IMR-90 (cell line): Measurements from ENCODE around the gene TNFRSF21. TPM values are rescaled to one million over a fixed set of nuclear protein-coding genes. Genes with fewer than 3 reads are reported as not detected.

ENCODE experiments used
- ATAC-seq: fragments of 200-7000 bp; cut with Tn5 transposase; 2 replicates; pipeline ENCODE4 v1.9.1; 2020; ENCODE audit warnings: low read depth, mild to moderate bottlenecking, moderate library complexity
- BruUV-seq: library from RNA; stranded (reverse); fragments of 400-500 nt; replicated peaks from 2 replicates; lab custom pipeline; 2021; lab: Mats Ljungman, UMichigan
- CTCF ChIA-PET: fragments of 300-600 bp; formaldehyde crosslinking; extraction: SDS; loops from one replicate; lab custom pipeline; 2021; ENCODE audit warnings: antibody characterized with exemption; lab: Yijun Ruan, JAX
- POLR2A ChIA-PET: fragments of 300-600 bp; sonication (Branson Sonifier 250); formaldehyde crosslinking; loops from one replicate; lab custom pipeline; 2022; ENCODE audit warnings: antibody characterized with exemption; ENCODE audit not compliant: unreplicated experiment; lab: Charles Lee
- DNase-seq: peaks from one replicate; pipeline ENCODE4 v3.0.0; 2013
- H2AFZ ChIP-seq: replicated peaks from 2 replicates; pipeline ENCODE3; 2013; ENCODE audit warnings: low read length, mild to moderate bottlenecking; ENCODE audit not compliant: poor library complexity
- H2AK5ac ChIP-seq: 2 replicates; pipeline ENCODE4 v1.6.1; 2013; ENCODE audit warnings: low read depth, low read length, inconsistent platforms
- H2AK9ac ChIP-seq: replicated peaks from 2 replicates; pipeline ENCODE3; 2013; ENCODE audit warnings: mild to moderate bottlenecking, low read depth, low read length, moderate library complexity; ENCODE audit not compliant: poor library complexity
- H2BK120ac ChIP-seq: 2 replicates; pipeline ENCODE4 v1.6.1; 2013; ENCODE audit warnings: low read depth, low read length, inconsistent platforms
- H2BK15ac ChIP-seq: 3 replicates; pipeline ENCODE4 v1.6.1; 2013; ENCODE audit warnings: low read depth, low read length, inconsistent platforms
- H2BK20ac ChIP-seq: 2 replicates; pipeline ENCODE4 v1.6.1; 2013; ENCODE audit warnings: low read depth, mild to moderate bottlenecking, inconsistent platforms, low read length, moderate library complexity
- H2BK5ac ChIP-seq: 2 replicates; pipeline ENCODE4 v1.6.1; 2013; ENCODE audit warnings: mild to moderate bottlenecking, low read depth, low read length, inconsistent platforms; ENCODE audit not compliant: poor library complexity, severe bottlenecking
- H3K14ac ChIP-seq: replicated peaks from 2 replicates; pipeline ENCODE4 v1.6.1; 2013; ENCODE audit warnings: low read depth, low read length, inconsistent platforms
- H3K18ac ChIP-seq: 2 replicates; pipeline ENCODE4 v1.6.1; 2013; ENCODE audit warnings: low read depth, low read length, control low read depth
- H3K23ac ChIP-seq: 2 replicates; pipeline ENCODE4 v1.6.1; 2013; ENCODE audit warnings: low read depth, low read length, inconsistent platforms
- H3K27ac ChIP-seq: 2 replicates; pipeline ENCODE4 v1.5.1; 2013; ENCODE audit warnings: mild to moderate bottlenecking, control low read depth, low read length; ENCODE audit not compliant: insufficient read depth
- H3K27me3 ChIP-seq: 2 replicates; pipeline ENCODE4 v1.6.1; 2013; ENCODE audit warnings: low read length; ENCODE audit not compliant: control insufficient read depth, insufficient read depth
- H3K36me3 ChIP-seq: 2 replicates; pipeline ENCODE4 v1.6.1; 2013; ENCODE audit warnings: low read length, mixed read lengths; ENCODE audit not compliant: control insufficient read depth, insufficient read depth
- H3K4ac ChIP-seq: 2 replicates; pipeline ENCODE4 v1.6.1; 2013; ENCODE audit warnings: low read depth, low read length, inconsistent platforms
- H3K4me1 ChIP-seq: 2 replicates; pipeline ENCODE4 v1.6.1; 2013; ENCODE audit warnings: low read length, mixed read lengths; ENCODE audit not compliant: control insufficient read depth, insufficient read depth
- H3K4me2 ChIP-seq: 2 replicates; pipeline ENCODE4 v1.6.1; 2013; ENCODE audit warnings: low read depth, mild to moderate bottlenecking, control low read depth, low read length, moderate library complexity
- H3K4me3 ChIP-seq: 2 replicates; pipeline ENCODE4 v1.5.1; 2013; ENCODE audit warnings: low read depth, mild to moderate bottlenecking, control low read depth, low read length, moderate library complexity; ENCODE audit not compliant: insufficient read depth
- H3K56ac ChIP-seq: 2 replicates; pipeline ENCODE4 v1.6.1; 2013; ENCODE audit warnings: low read length, inconsistent platforms; ENCODE audit not compliant: insufficient read depth; ENCODE audit errors: extremely low read depth
- H3K79me1 ChIP-seq, 2 experiments: 2 replicates each; pipeline ENCODE4 v1.6.1; 2013; ENCODE audit warnings: low read length in 2 of 2, inconsistent platforms in 1 of 2, low read depth in 1 of 2
- H3K9ac ChIP-seq: 2 replicates; pipeline ENCODE4 v1.6.1; 2013; ENCODE audit warnings: low read depth, low read length, control low read depth
- H3K9me1 ChIP-seq: 2 replicates; pipeline ENCODE4 v1.6.1; 2013; ENCODE audit warnings: low read length, inconsistent platforms; ENCODE audit not compliant: insufficient read depth
- H3K9me3 ChIP-seq: 2 replicates; pipeline ENCODE4 v1.6.1; 2013; ENCODE audit warnings: low read length; ENCODE audit not compliant: control insufficient read depth, insufficient read depth
- H4K20me1 ChIP-seq: 2 replicates; pipeline ENCODE4 v1.6.1; 2013; ENCODE audit warnings: low read length, inconsistent platforms; ENCODE audit not compliant: insufficient read depth
- H4K5ac ChIP-seq: 2 replicates; pipeline ENCODE4 v1.6.1; 2013; ENCODE audit warnings: mild to moderate bottlenecking, low read depth, low read length, control low read depth
- H4K8ac ChIP-seq, 2 experiments: 2 replicates each; pipeline ENCODE4 v1.6.1; 2013; ENCODE audit warnings: low read depth in 2 of 2, low read length in 2 of 2, control low read depth in 1 of 2, inconsistent platforms in 1 of 2
- H4K91ac ChIP-seq: 2 replicates; pipeline ENCODE4 v1.6.1; 2013; ENCODE audit warnings: low read depth, low read length, inconsistent platforms; ENCODE audit not compliant: insufficient read depth
- MXI1 ChIP-seq: IDR thresholded peaks from 2 replicates; pipeline ENCODE4 v1.6.1; 2012; ENCODE audit warnings: low read depth, mild to moderate bottlenecking, low read length, moderate library complexity, borderline replicate concordance
- POLR2A ChIP-seq: IDR thresholded peaks from 2 replicates; pipeline ENCODE4 v1.6.1; 2012; ENCODE audit warnings: mild to moderate bottlenecking, low read depth, low read length
- WGBS, 2 experiments: methylation state at CpG; one replicate each; pipeline versions ENCODE4 v1.1.5 to v1.1.7; 2013; ENCODE audit warnings: missing lambda C conversion rate in 2 of 2; ENCODE audit not compliant: insufficient read length in 1 of 2; ENCODE audit errors: extremely low coverage in 2 of 2; 5-methylcytosine and 5-hydroxymethylcytosine counted together
- dilution Hi-C: fragments of 300-500 bp; cut with HindIII; formaldehyde crosslinking; loops from one replicate; pipeline ENCODE4 v1.14.3; 2018; ENCODE audit warnings: low sequenced_read_pairs; ENCODE audit not compliant: unreplicated experiment
- in situ Hi-C: fragments of 300-500 bp; cut with MboI; formaldehyde crosslinking; loops from 3 replicates; pipeline ENCODE4 v1.14.3; 2019; ENCODE audit warnings: low sequenced_read_pairs, inconsistent platforms, mixed read lengths
- intact Hi-C: fragments of 100-400 bp; cut with micrococcal nuclease; formaldehyde crosslinking; loops from 2 replicates; pipeline ENCODE4 v1.10.0; 2022
- polyA plus RNA-seq, 3 experiments: library from polyadenylated mRNA; depleted of rRNA; stranded (reverse); fragments of >200 nt; gene quantifications; 2 replicates each; pipeline ENCODE4 v1.2.3, GENCODE V29; 2012; ENCODE audit warnings: low replicate concordance in 1 of 3
- total RNA-seq: library from RNA; depleted of rRNA; stranded (reverse); fragments of >200 nt; gene quantifications from 2 replicates; pipeline ENCODE4 v1.2.3, GENCODE V29; 2012

Gene TNFRSF21
- total and polyA plus RNA-seq, 2 of the 4 experiments (the other 2 are of a cell fraction) = 2.9 to 6.9 TPM

GRCh38 chr6:47292027-47292426 is 17.7 kb downstream of the TNFRSF21 start:
- intact Hi-C loops = no loop called here
- H2BK15ac ChIP-seq = no peak overlapping the region
- no peak overlapping the region for H2AK5ac ChIP-seq
- peaks cover 4% of the 10 kb centered on the region; the same call in 1 of the 2 replicates for H3K4me1 ChIP-seq
- no peak overlapping the region for H2BK20ac ChIP-seq
- ATAC-seq (no peak), DNase-seq (no peak)
- H3K4me3 ChIP-seq = no peak overlapping the region
- no peak overlapping the region for H2BK5ac ChIP-seq
- no peak overlapping the region for H3K4me2 ChIP-seq
- H3K79me1 ChIP-seq = peaks cover 5 to 8% of the 10 kb centered on the region in 2 experiments; a peak in 3 of 4 replicates
- no peak overlapping the region for H3K27ac ChIP-seq
- no peaks in the 10 kb centered on the region for H4K20me1 ChIP-seq
- dilution Hi-C loops = no loop called here
- H2AK9ac ChIP-seq = no peak overlapping the region
- ChIA-PET POLR2A (no interaction called here), CTCF (no interaction called here)
- H3K14ac ChIP-seq = no peak overlapping the region
- H3K18ac ChIP-seq = no peak overlapping the region
- in situ Hi-C loops = no loop called here
- no peaks in the 10 kb centered on the region for H3K27me3 ChIP-seq
- H3K9me1 ChIP-seq = no peaks in the 10 kb centered on the region
- no peak overlapping the region for H2BK120ac ChIP-seq
- TF ChIP-seq POLR2A = no peak
- TF ChIP-seq MXI1 = no peak
- no TSS peak for BruUV-seq
- H3K23ac ChIP-seq = no peak overlapping the region
- no peak overlapping the region for H3K9ac ChIP-seq
- H4K91ac ChIP-seq = no peak overlapping the region
- H3K56ac ChIP-seq = no peak overlapping the region
- H3K4ac ChIP-seq = no peak overlapping the region
- no peaks in the 10 kb centered on the region for H3K9me3 ChIP-seq
- H3K36me3 ChIP-seq = no peaks in the 10 kb centered on the region
- H4K5ac ChIP-seq = no peak overlapping the region
- WGBS, 2 experiments = 100% methylated on average over 2 of the region's 4 CpGs; no CpG with 5 or more reads in 1 of the 2 experiments
- no peak overlapping the region for H2AFZ ChIP-seq
- H4K8ac ChIP-seq = no peak overlapping the region
